ENCODE measurements around the gene SLC11A1. TPM values are rescaled to one million over a fixed set of nuclear protein-coding genes. Genes with fewer than 3 reads are reported as not detected.

Gene SLC11A1
- total RNA-seq, 2 experiments from 2014 or later, result 0.57 to 0.78 TPM

- peaks cover 37% of the 10 kb centered on the region for H3K4me1 ChIP-seq (ENCODE audit: insufficient read depth, low read length, poor library complexity, severe bottlenecking)
- CTCF ChIA-PET (ENCODE audit: unreplicated experiment), result interaction anchor here (0.5 to 1.8 kb wide), 4 partner anchors 23 to 886 kb away, joined by 4 to 6 read pairs (median 5); no protein-coding TSS in a partner anchor
Observed at GRCh38 chr2:218392891-218393462, 10.9 kb downstream of the SLC11A1 start.

GRCh38 chr2:218393750-218394290 is 11.7 kb downstream of the SLC11A1 start:
- TF ChIP-seq CTCF (conservative IDR thresholded peaks at IDR 0.05; ENCODE audit: low read length) (no peak), EZH2phosphoT487 (IDR thresholded peaks at IDR 0.05; ENCODE audit: borderline replicate concordance, low read depth, low read length) (no peak)
- no peaks in the 10 kb centered on the region for H3K79me2 ChIP-seq (ENCODE audit: insufficient read depth, low read depth, low read length)
- CTCF ChIA-PET (ENCODE audit: unreplicated experiment), result interaction anchor here (0.5 to 1.8 kb wide), 7 partner anchors 8 to 885 kb away, joined by 3 to 6 read pairs (median 4); no protein-coding TSS in a partner anchor
- BruUV-seq (replicated peaks), result no TSS peak
- no peak overlapping the region for H2AFZ ChIP-seq (ENCODE audit: low read length)
- H3K9me2 ChIP-seq (ENCODE audit: insufficient read depth, low read length), result no peaks in the 10 kb centered on the region
- H3K4me2 ChIP-seq (ENCODE audit: low read length), result no peak overlapping the region
- H4K20me1 ChIP-seq (ENCODE audit: insufficient read depth, low read length), result no peaks in the 10 kb centered on the region
- no peaks in the 10 kb centered on the region for H3K9me3 ChIP-seq (ENCODE audit: low read length)
- POLR2A ChIA-PET, result interaction anchor here (0.6 to 1.7 kb wide), 14 partner anchors 9 to 765 kb away, joined by 3 to 10 read pairs (median 4); partner anchors contain the start of gene TMBIM1
- peaks cover 44% of the 10 kb centered on the region for H3K4me1 ChIP-seq (ENCODE audit: insufficient read depth, low read length, poor library complexity, severe bottlenecking)
- intact Hi-C loops (cut with micrococcal nuclease; ENCODE audit: unreplicated experiment), result no loop called here
- no peak for DNase-seq (ENCODE audit: low spot score)
- no peaks in the 10 kb centered on the region for H3K36me3 ChIP-seq (ENCODE audit: insufficient read depth, low read length)
- H3K27ac ChIP-seq (ENCODE audit: low read depth, low read length, poor library complexity, severe bottlenecking), result no peak overlapping the region
- H3K4me3 ChIP-seq (ENCODE audit: low read depth, low read length, poor library complexity, severe bottlenecking), result no peak overlapping the region

More at GRCh38 chr2:218392891-218393462, 10.9 kb downstream of the SLC11A1 start:
- Histone ChIP-seq H3K4me3 (ENCODE audit: low read depth, low read length, poor library complexity, severe bottlenecking) (no peak overlapping the region), H3K9me3 (ENCODE audit: low read length) (no peaks in the 10 kb centered on the region), H3K4me2 (ENCODE audit: low read length) (no peak overlapping the region), H3K27ac (ENCODE audit: low read depth, low read length, poor library complexity, severe bottlenecking) (no peak overlapping the region), H3K36me3 (ENCODE audit: insufficient read depth, low read length) (no peaks in the 10 kb centered on the region), H2AFZ (ENCODE audit: low read length) (no peak overlapping the region), H3K79me2 (ENCODE audit: insufficient read depth, low read depth, low read length) (no peaks in the 10 kb centered on the region), H4K20me1 (ENCODE audit: insufficient read depth, low read length) (no peaks in the 10 kb centered on the region), H3K9me2 (ENCODE audit: insufficient read depth, low read length) (no peaks in the 10 kb centered on the region)
- DNase-seq (ENCODE audit: low spot score), result no peak
- POLR2A ChIA-PET, result interaction anchor here (0.8 to 1.8 kb wide), 7 partner anchors 8 to 102 kb away, joined by 3 to 7 read pairs (median 4); partner anchors contain the start of gene TMBIM1
- no TSS peak for BruUV-seq (replicated peaks)
- intact Hi-C loops (cut with micrococcal nuclease; ENCODE audit: unreplicated experiment), result no loop called here
- TF ChIP-seq EZH2phosphoT487 (IDR thresholded peaks at IDR 0.05; ENCODE audit: borderline replicate concordance, low read depth, low read length), result no peak
- TF ChIP-seq CTCF (conservative IDR thresholded peaks at IDR 0.05; ENCODE audit: low read length), result no peak
